ENCODE data around the gene ZNF524. TPM values are rescaled to one million over a fixed set of nuclear protein-coding genes. Genes with fewer than 3 reads are reported as not detected.

The ZNF524 gene
- total RNA-seq, 1 donor = 10.8 TPM

- no peak for DNase-seq (ENCODE audit: low read depth)
- TF ChIP-seq CTCF (IDR thresholded peaks at IDR 0.05; ENCODE audit: insufficient read depth, low read length) = no peak
- no peak overlapping the region for H3K4me3 ChIP-seq (ENCODE audit: low read depth, low read length)
Observed at GRCh38 chr19:55578031-55578760, 21.9 kb upstream of the ZNF524 start.

GRCh38 chr19:55578761-55579747 lies 21.0 kb upstream of the ZNF524 start:
- peak overlapping the region; percentile 95 for H3K4me3 ChIP-seq (ENCODE audit: low read depth, low read length)
- TF ChIP-seq CTCF (IDR thresholded peaks at IDR 0.05; ENCODE audit: insufficient read depth, low read length) = no peak
- no peak for DNase-seq (ENCODE audit: low read depth)

GRCh38 chr19:55579766-55580621 lies 20.1 kb upstream of the ZNF524 start:
- peak overlapping the region; percentile 95 for H3K4me3 ChIP-seq (ENCODE audit: low read depth, low read length)
- no peak for TF ChIP-seq CTCF (IDR thresholded peaks at IDR 0.05; ENCODE audit: insufficient read depth, low read length)
- DNase-seq (ENCODE audit: low read depth) = peak; percentile 34

GRCh38 chr19:55580628-55581144 lies 19.4 kb upstream of the ZNF524 start, which contains the start of gene ZNF579:
TSS of gene ZNF579 (minus strand) at chr19:55580848. CDS start at chr19:55579639, 1,209 bp downstream.
- DNase-seq (ENCODE audit: low read depth) = peak; percentile 93
- H3K4me3 ChIP-seq (ENCODE audit: low read depth, low read length) = peak within 1 kb of the TSS; percentile 95
- no peak for TF ChIP-seq CTCF (IDR thresholded peaks at IDR 0.05; ENCODE audit: insufficient read depth, low read length)

GRCh38 chr19:55581145-55581822 lies 18.8 kb upstream of the ZNF524 start:
- DNase-seq (ENCODE audit: low read depth) = no peak
- TF ChIP-seq CTCF (IDR thresholded peaks at IDR 0.05; ENCODE audit: insufficient read depth, low read length) = no peak
- peak overlapping the region; percentile 95 for H3K4me3 ChIP-seq (ENCODE audit: low read depth, low read length)
